Uterus (tissue), 2 donors: ENCODE results near the gene KCNH8.

Experiments used
- CTCF ChIP-seq, 4 experiments: fragments of 200-600 bp in 2 of 4; fragments of 450-650 bp in 2 of 4; sonication (generic) in 2 of 4; IDR thresholded peaks; one replicate each; pipeline ENCODE4 v1.5.1; 2016 to 2019; ENCODE audit warnings: antibody characterized with exemption in 4 of 4, mild to moderate bottlenecking in 2 of 4, moderate library complexity in 1 of 4
- POLR2A ChIP-seq, 2 donors: fragments of 450-650 bp; IDR thresholded peaks; one replicate each; pipeline ENCODE4 v1.6.1; 2016; ENCODE audit warnings: antibody characterized with exemption in 2 of 2, mild to moderate bottlenecking in 1 of 2, moderate library complexity in 1 of 2

GRCh38 chr3:19399356-19399755 lies 251.0 kb downstream of the KCNH8 start:
- TF ChIP-seq CTCF (IDR thresholded peaks at IDR 0.05) (no peak), POLR2A (IDR thresholded peaks at IDR 0.05) (no peak)
